ENCODE data around the gene SLC16A8.

Gene SLC16A8

DNA sequence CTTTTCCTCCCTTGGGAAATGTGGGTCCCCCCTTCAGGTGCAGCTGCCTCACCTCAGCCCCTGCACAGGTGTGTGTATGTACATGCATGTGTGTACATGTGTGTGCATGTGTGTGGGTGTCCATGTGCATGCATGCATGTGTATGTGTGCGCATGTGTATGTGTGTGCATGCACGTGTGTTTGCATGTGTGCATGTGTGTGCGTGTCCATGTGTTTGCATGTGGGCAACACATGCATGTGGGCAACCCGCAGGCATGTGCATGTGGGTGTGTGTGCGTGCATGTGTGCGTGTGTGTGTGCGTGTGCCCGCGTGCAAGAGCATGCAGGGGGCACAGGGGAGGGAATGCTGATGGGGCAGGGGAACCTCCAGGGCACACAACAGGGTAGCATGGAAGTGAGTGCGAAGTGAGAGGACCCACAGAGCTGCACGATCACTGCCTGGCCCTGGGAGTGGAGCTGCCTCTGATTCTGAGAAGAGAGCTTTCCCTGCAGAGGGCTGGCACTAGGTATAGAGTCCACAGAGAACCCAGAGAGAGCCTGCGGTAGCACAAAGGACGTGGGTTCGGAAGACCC, 41.1 kb upstream of the SLC16A8 start:
- H3K27ac ChIP-seq (replicated peaks): no peak overlapping the region

DNA sequence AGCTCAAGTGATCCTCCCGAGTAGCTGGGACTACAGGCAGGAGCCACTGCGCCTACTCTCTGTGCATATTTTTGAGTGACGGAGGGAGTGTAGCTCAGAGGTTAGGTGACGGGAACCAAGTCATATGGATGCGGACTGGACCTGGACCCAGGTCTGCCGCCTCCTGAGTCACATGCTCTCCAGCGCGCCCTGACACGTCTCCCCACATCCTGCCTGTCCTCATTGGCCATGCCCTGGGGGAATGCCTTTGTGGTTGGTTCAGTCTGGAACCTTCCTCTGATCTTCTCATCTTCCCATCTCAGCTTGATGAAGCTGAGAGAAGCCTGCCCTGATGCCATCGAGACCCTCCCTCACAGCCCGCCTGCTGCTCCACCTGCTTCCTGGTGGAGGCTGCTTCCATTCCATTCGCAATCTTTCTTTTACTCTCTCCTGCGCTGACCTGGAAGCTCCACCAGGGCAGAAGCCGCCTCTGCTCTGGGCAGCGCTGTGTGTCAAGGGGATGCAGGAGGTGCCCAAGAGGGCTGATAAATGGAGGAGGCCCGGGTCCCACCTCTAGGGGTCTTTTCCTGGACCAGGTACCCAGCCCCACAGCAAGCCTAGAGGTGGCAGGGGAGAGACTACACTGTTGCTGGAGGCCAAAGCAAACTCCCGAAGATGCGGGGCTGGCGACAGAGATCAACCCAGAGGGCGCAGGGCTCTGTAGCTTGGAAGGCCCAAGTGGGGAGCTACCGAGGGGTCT, 40.4 kb upstream of the SLC16A8 start:
- no peak overlapping the region for H3K4me3 ChIP-seq (replicated peaks; ENCODE audit: insufficient read depth, low read length)
- no peak overlapping the region for H3K27ac ChIP-seq (replicated peaks)
- DNase-seq (ENCODE audit: low read depth in 1 of 2, low spot score in 1 of 2): no peak
- TF ChIP-seq, protein P1, sequence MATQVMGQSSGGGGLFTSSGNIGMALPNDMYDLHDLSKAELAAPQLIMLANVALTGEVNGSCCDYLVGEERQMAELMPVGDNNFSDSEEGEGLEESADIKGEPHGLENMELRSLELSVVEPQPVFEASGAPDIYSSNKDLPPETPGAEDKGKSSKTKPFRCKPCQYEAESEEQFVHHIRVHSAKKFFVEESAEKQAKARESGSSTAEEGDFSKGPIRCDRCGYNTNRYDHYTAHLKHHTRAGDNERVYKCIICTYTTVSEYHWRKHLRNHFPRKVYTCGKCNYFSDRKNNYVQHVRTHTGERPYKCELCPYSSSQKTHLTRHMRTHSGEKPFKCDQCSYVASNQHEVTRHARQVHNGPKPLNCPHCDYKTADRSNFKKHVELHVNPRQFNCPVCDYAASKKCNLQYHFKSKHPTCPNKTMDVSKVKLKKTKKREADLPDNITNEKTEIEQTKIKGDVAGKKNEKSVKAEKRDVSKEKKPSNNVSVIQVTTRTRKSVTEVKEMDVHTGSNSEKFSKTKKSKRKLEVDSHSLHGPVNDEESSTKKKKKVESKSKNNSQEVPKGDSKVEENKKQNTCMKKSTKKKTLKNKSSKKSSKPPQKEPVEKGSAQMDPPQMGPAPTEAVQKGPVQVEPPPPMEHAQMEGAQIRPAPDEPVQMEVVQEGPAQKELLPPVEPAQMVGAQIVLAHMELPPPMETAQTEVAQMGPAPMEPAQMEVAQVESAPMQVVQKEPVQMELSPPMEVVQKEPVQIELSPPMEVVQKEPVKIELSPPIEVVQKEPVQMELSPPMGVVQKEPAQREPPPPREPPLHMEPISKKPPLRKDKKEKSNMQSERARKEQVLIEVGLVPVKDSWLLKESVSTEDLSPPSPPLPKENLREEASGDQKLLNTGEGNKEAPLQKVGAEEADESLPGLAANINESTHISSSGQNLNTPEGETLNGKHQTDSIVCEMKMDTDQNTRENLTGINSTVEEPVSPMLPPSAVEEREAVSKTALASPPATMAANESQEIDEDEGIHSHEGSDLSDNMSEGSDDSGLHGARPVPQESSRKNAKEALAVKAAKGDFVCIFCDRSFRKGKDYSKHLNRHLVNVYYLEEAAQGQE (IDR thresholded peaks at IDR 0.05; ENCODE audit: insufficient replicate concordance, low read depth): no peak
- no peaks in the 10 kb centered on the region for H3K27me3 ChIP-seq (ENCODE audit: insufficient read depth, poor library complexity, severe bottlenecking)

More for the DNA sequence above, 41.1 kb upstream of the SLC16A8 start:
- DNase-seq (ENCODE audit: low read depth in 1 of 2, low spot score in 1 of 2): no peak
- TF ChIP-seq, protein P2, sequence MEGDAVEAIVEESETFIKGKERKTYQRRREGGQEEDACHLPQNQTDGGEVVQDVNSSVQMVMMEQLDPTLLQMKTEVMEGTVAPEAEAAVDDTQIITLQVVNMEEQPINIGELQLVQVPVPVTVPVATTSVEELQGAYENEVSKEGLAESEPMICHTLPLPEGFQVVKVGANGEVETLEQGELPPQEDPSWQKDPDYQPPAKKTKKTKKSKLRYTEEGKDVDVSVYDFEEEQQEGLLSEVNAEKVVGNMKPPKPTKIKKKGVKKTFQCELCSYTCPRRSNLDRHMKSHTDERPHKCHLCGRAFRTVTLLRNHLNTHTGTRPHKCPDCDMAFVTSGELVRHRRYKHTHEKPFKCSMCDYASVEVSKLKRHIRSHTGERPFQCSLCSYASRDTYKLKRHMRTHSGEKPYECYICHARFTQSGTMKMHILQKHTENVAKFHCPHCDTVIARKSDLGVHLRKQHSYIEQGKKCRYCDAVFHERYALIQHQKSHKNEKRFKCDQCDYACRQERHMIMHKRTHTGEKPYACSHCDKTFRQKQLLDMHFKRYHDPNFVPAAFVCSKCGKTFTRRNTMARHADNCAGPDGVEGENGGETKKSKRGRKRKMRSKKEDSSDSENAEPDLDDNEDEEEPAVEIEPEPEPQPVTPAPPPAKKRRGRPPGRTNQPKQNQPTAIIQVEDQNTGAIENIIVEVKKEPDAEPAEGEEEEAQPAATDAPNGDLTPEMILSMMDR (IDR thresholded peaks at IDR 0.05; ENCODE audit: insufficient read depth, low read length): no peak
- TF ChIP-seq, protein P1 (IDR thresholded peaks at IDR 0.05; ENCODE audit: insufficient replicate concordance, low read depth): no peak
- TF ChIP-seq POLR2AphosphoS5 (IDR thresholded peaks at IDR 0.05; ENCODE audit: low read depth) (no peak), GABPA (IDR thresholded peaks at IDR 0.05; ENCODE audit: low read depth) (no peak), SPI1 (IDR thresholded peaks at IDR 0.05; ENCODE audit: borderline replicate concordance, low read depth) (no peak)
- Histone ChIP-seq H3K4me3 (replicated peaks; ENCODE audit: insufficient read depth, low read length) (no peak overlapping the region), H3K27me3 (ENCODE audit: insufficient read depth, poor library complexity, severe bottlenecking) (no peaks in the 10 kb centered on the region)

DNA sequence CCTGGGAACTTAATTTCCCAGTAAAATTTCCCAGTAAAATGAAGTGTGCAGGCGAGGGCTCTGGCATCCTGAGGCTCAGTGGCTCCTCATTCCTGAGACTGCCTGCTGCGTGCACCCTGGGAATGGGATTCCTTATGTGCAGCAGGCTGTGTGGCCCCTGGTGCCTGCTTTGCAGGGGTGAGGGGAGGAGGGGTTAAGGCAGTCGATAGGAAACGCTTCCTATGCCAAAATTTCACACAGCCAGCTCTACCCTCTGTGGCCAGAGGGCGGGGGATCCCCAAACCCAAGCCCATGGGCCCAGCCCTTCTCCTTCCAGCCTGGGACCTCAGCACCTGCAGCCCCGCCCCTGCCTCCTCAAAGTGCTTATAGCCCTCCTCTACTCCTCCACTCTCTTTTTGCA, 38.6 kb upstream of the SLC16A8 start:
- H3K27ac ChIP-seq (replicated peaks): no peak overlapping the region
- no peak overlapping the region for H3K4me3 ChIP-seq (replicated peaks; ENCODE audit: insufficient read depth, low read length)
- H3K27me3 ChIP-seq (ENCODE audit: insufficient read depth, poor library complexity, severe bottlenecking): no peaks in the 10 kb centered on the region
- no peak for DNase-seq (ENCODE audit: low read depth in 1 of 2, low spot score in 1 of 2)
- no peak for TF ChIP-seq GABPA (IDR thresholded peaks at IDR 0.05; ENCODE audit: low read depth)
- TF ChIP-seq, protein P2 (IDR thresholded peaks at IDR 0.05; ENCODE audit: insufficient read depth, low read length): no peak
- TF ChIP-seq, protein P1 (IDR thresholded peaks at IDR 0.05; ENCODE audit: insufficient replicate concordance, low read depth): no peak
- TF ChIP-seq SPI1 (IDR thresholded peaks at IDR 0.05; ENCODE audit: borderline replicate concordance, low read depth): no peak
- no peak for TF ChIP-seq POLR2AphosphoS5 (IDR thresholded peaks at IDR 0.05; ENCODE audit: low read depth)
